ENCODE results near the gene DCLK1.
A peak's percentile ranks its signal among the peaks of the same experiment; 100 is the strongest.

DCLK1 gene

GRCh38 chr13:35792911-35793310, 338.3 kb downstream of the DCLK1 start:
- TF ChIP-seq, protein P1, sequence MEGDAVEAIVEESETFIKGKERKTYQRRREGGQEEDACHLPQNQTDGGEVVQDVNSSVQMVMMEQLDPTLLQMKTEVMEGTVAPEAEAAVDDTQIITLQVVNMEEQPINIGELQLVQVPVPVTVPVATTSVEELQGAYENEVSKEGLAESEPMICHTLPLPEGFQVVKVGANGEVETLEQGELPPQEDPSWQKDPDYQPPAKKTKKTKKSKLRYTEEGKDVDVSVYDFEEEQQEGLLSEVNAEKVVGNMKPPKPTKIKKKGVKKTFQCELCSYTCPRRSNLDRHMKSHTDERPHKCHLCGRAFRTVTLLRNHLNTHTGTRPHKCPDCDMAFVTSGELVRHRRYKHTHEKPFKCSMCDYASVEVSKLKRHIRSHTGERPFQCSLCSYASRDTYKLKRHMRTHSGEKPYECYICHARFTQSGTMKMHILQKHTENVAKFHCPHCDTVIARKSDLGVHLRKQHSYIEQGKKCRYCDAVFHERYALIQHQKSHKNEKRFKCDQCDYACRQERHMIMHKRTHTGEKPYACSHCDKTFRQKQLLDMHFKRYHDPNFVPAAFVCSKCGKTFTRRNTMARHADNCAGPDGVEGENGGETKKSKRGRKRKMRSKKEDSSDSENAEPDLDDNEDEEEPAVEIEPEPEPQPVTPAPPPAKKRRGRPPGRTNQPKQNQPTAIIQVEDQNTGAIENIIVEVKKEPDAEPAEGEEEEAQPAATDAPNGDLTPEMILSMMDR (IDR thresholded peaks at IDR 0.05; ENCODE audit: insufficient read depth, missing control alignments), result no peak
- FAIRE-seq (no peak), DNase-seq (ENCODE audit: insufficient read length, low spot score) (no peak)

GRCh38 chr13:35792021-35792420, 339.2 kb downstream of the DCLK1 start:
- FAIRE-seq (no peak), DNase-seq (ENCODE audit: insufficient read length, low spot score) (no peak)
- TF ChIP-seq, protein P1 (IDR thresholded peaks at IDR 0.05; ENCODE audit: insufficient read depth, missing control alignments), result no peak

DNA sequence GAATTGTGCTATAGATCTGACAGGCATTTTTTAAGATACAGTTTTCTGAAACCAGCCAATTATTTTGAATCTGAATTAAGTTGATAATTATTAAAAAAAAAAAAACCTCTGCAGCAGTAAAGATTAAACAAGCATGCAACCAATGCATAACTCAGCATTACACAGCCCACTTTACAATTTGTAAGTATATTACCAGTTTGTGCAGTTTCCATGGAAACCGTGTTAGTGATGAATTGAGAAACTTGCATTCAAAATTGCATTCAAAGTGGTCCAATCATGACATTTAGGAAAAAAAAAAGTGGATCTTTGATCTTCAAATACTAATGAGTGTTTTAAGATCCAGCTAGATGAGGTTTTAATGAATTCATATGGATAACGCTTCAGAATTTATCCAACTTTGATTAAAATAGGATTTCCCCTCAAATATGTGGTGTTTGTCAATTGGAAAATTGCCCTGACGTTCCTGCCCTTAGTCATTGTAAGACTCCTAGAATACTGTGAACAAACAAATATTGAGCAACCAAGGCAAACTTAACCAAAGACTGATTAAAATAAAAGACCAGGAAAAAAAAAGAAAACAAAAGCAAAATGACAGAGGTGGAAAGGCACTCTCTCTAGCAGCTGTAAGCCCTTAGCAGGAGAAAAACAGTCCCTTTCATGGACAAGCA, 339.9 kb downstream of the DCLK1 start:
- TF ChIP-seq, protein P1 (IDR thresholded peaks at IDR 0.05; ENCODE audit: insufficient read depth, missing control alignments), result no peak
- FAIRE-seq, result no peak
- DNase-seq (ENCODE audit: insufficient read length, low spot score), result no peak

GRCh38 chr13:35789335-35790165, 341.6 kb downstream of the DCLK1 start:
- TF ChIP-seq, protein P1 (IDR thresholded peaks at IDR 0.05; ENCODE audit: insufficient read depth, missing control alignments), result peak; percentile 86
- DNase-seq (ENCODE audit: insufficient read length, low spot score), result no peak
- FAIRE-seq, result peak; percentile 95

- TF ChIP-seq, protein P1 (IDR thresholded peaks at IDR 0.05; ENCODE audit: insufficient read depth, missing control alignments), result no peak
- DNase-seq (ENCODE audit: insufficient read length, low spot score) (no peak), FAIRE-seq (no peak)
Observed at GRCh38 chr13:35787937-35788336, 343.2 kb downstream of the DCLK1 start.

GRCh38 chr13:35785576-35786303, 345.4 kb downstream of the DCLK1 start:
- FAIRE-seq, result peak; percentile 92
- TF ChIP-seq, protein P1 (IDR thresholded peaks at IDR 0.05; ENCODE audit: insufficient read depth, missing control alignments), result no peak
- no peak for DNase-seq (ENCODE audit: insufficient read length, low spot score)

Measured in D721Med (cell line).